Lung (tissue), 12 donors: ENCODE results near the gene ZNF43. TPM values are rescaled to one million over a fixed set of nuclear protein-coding genes. Genes with fewer than 3 reads are reported as not detected.
"Not testable (repeated sequence)": the region's sequence is repeated elsewhere in the genome, so short reads cannot be mapped to it uniquely, and the experiment has no call there.

Experiments
- ATAC-seq: fragments of 200-7000 bp; cut with Tn5 transposase; one replicate; pipeline ENCODE4 v1.9.1; 2020; ENCODE audit warnings: moderate number of reproducible peaks; ENCODE audit not compliant: insufficient read depth, low FRiP score
- DNase-seq, 3 donors: peaks; one replicate each; pipeline ENCODE4 v3.0.0-alpha.2; 2013 to 2017
- H3K27ac ChIP-seq, 2 donors: one replicate each; pipeline ENCODE4 v1.5.1; 2013; ENCODE audit warnings: mild to moderate bottlenecking in 2 of 2, moderate library complexity in 2 of 2, control low read depth in 1 of 2, inconsistent platforms in 1 of 2, low read depth in 1 of 2, low read length in 1 of 2
- H3K27me3 ChIP-seq, 3 donors: one replicate each; pipeline ENCODE4 v1.5.1; 2013; ENCODE audit warnings: low read length in 2 of 3; ENCODE audit not compliant: control insufficient read depth in 3 of 3, insufficient read depth in 3 of 3
- H3K36me3 ChIP-seq, 4 donors: one replicate each; pipeline ENCODE4 v1.5.1; 2013; ENCODE audit warnings: low read length in 4 of 4, mild to moderate bottlenecking in 1 of 4, moderate library complexity in 1 of 4; ENCODE audit not compliant: control insufficient read depth in 4 of 4, insufficient read depth in 4 of 4
- H3K4me1 ChIP-seq, 5 donors: one replicate each; pipeline ENCODE4 v1.5.1; 2013; ENCODE audit warnings: low read length in 5 of 5, mild to moderate bottlenecking in 2 of 5, moderate library complexity in 1 of 5; ENCODE audit not compliant: control insufficient read depth in 5 of 5, insufficient read depth in 5 of 5
- H3K4me3 ChIP-seq: one replicate; pipeline ENCODE4 v1.5.1; 2013; ENCODE audit warnings: mild to moderate bottlenecking, control low read depth, moderate library complexity
- H3K9ac ChIP-seq, 2 donors: one replicate each; pipeline ENCODE4 v1.5.1; 2013; ENCODE audit warnings: low read length in 2 of 2, control low read depth in 1 of 2; ENCODE audit not compliant: insufficient read depth in 1 of 2
- H3K9me3 ChIP-seq, 4 donors: one replicate each; pipeline ENCODE4 v1.5.1; 2013; ENCODE audit warnings: low read length in 3 of 4, mild to moderate bottlenecking in 1 of 4, moderate library complexity in 1 of 4; ENCODE audit not compliant: control insufficient read depth in 4 of 4, insufficient read depth in 3 of 4
- CTCF ChIP-seq: IDR thresholded peaks from 2 replicates; pipeline ENCODE4 v1.5.1; 2012; ENCODE audit warnings: mild to moderate bottlenecking; ENCODE audit errors: control extremely low read depth, extremely low read depth
- WGBS, 2 donors: extraction: QIAGEN DNeasy Blood & Tissue Kit; methylation state at CpG; one replicate each; pipeline ENCODE4 v1.1.7; 2013; 5-methylcytosine and 5-hydroxymethylcytosine counted together
- polyA plus RNA-seq, 2 donors: library from polyadenylated mRNA; stranded (reverse); fragments of 200-250 nt; gene quantifications; one replicate each; pipeline ENCODE4 v1.2.1, GENCODE V29; 2013
- total RNA-seq, 2 donors: library from RNA; depleted of rRNA in 1 of 2; stranded (reverse); fragments of >200 nt in 1 of 2; gene quantifications; one replicate each; pipeline ENCODE4 v1.2.1, GENCODE V29; 2014 to 2021
- donor health status: control.
- donor health status: control.
- donor health status: Bipolar disorder and iron deficiency.
- donor health status: healthy.
- donor health status: DM: yes; HTN: yes; CAD: no.

Gene ZNF43
- total and polyA plus RNA-seq, 4 donors = 3.1 to 29.2 (median 10.7) TPM

GRCh38 chr19:21765151-21765550 is 70.8 kb downstream of the ZNF43 start:
- H3K9ac ChIP-seq = no peak overlapping the region
- TF ChIP-seq CTCF = no peak
- H3K27ac ChIP-seq = no peak overlapping the region
- no peaks in the 10 kb centered on the region for H3K27me3 ChIP-seq
- peaks cover 10 to 20% (median 14%) of the 10 kb centered on the region in 4 donors for H3K36me3 ChIP-seq
- peaks cover 0 to 15% (median 0%) of the 10 kb centered on the region in 5 donors for H3K4me1 ChIP-seq
- ATAC-seq (no peak), DNase-seq (no peak)
- no peak overlapping the region for H3K4me3 ChIP-seq
- no peaks in the 10 kb centered on the region for H3K9me3 ChIP-seq

- not testable (repeated sequence) for H3K27me3 ChIP-seq, H3K4me3 ChIP-seq, H3K9me3 ChIP-seq, H3K9ac ChIP-seq, ATAC-seq, H3K27ac ChIP-seq, DNase-seq
- Histone ChIP-seq H3K4me1 (peaks cover 0 to 11% (median 0%) of the 10 kb centered on the region in 5 donors), H3K36me3 (peaks cover 15 to 31% (median 24%) of the 10 kb centered on the region in 4 donors)
- WGBS, 2 donors = 47 to 96% methylated on average over 2 of the region's 2 CpGs
Measured at GRCh38 chr19:21761547-21761946, 74.4 kb downstream of the ZNF43 start.

GRCh38 chr19:21758296-21758695 is 77.7 kb downstream of the ZNF43 start:
- WGBS, 2 donors = 90 to 98% methylated on average over 3 of the region's 3 CpGs
- ATAC-seq = no peak
- H3K4me1 ChIP-seq = no peaks in the 10 kb centered on the region
- no peak overlapping the region for H3K4me3 ChIP-seq
- H3K27ac ChIP-seq = no peak overlapping the region
- no peaks in the 10 kb centered on the region for H3K27me3 ChIP-seq
- H3K36me3 ChIP-seq = peaks cover 10 to 39% (median 24%) of the 10 kb centered on the region in 4 donors
- DNase-seq = peak in 1 of 3 donors; percentile 10
- no peak overlapping the region for H3K9ac ChIP-seq
- TF ChIP-seq CTCF = no peak
- peaks cover 0 to 8% (median 0%) of the 10 kb centered on the region in 4 donors for H3K9me3 ChIP-seq

- H3K9ac ChIP-seq, H3K27me3 ChIP-seq, H3K4me3 ChIP-seq, H3K4me1 ChIP-seq, H3K27ac ChIP-seq, DNase-seq, ATAC-seq: not testable (repeated sequence)
- peaks cover 12 to 44% (median 25%) of the 10 kb centered on the region in 4 donors for H3K36me3 ChIP-seq
- peaks cover 0 to 15% (median 0%) of the 10 kb centered on the region in 4 donors for H3K9me3 ChIP-seq
Measured at GRCh38 chr19:21755555-21755954, 80.4 kb downstream of the ZNF43 start.

Other genes with a start within 250 kb of the ZNF43 start
- gene ZNF100, start 68.6 kb downstream of the ZNF43 start, total RNA-seq = 10 to 100 TPM; 12.0 to 27.3 TPM
- gene ZNF100, start 68.6 kb downstream of the ZNF43 start, polyA plus RNA-seq = 1 to 10 TPM; 2.7 to 3.2 TPM
- 10 to 100 TPM in 1 of 2 donors, 1 to 10 TPM in 1; 3.3 to 33.8 TPM for gene ZNF208, start 174.8 kb upstream of the ZNF43 start, total RNA-seq
- under 1 TPM; 0.17 to 0.43 TPM for gene ZNF208, start 174.8 kb upstream of the ZNF43 start, polyA plus RNA-seq
- gene ZNF257, start 216.3 kb upstream of the ZNF43 start, total RNA-seq = 1 to 10 TPM; 1.1 to 2.1 TPM
- gene ZNF257, start 216.3 kb upstream of the ZNF43 start, polyA plus RNA-seq = under 1 TPM; 0.16 to 0.77 TPM